Thyroid gland (tissue), 4 donors: ENCODE data around the gene PRR12.

ENCODE experiments used
- CTCF ChIP-seq, 6 experiments: fragments of 200-600 bp in 3 of 6; fragments of 450-650 bp in 3 of 6; sonication (generic) in 3 of 6; IDR thresholded peaks; one replicate each; pipeline ENCODE4 v1.5.1; 2016 to 2019; ENCODE audit warnings: antibody characterized with exemption in 6 of 6, mild to moderate bottlenecking in 2 of 6, inconsistent platforms in 1 of 6, moderate library complexity in 1 of 6
- POLR2A ChIP-seq, 2 donors: fragments of 450-650 bp; IDR thresholded peaks; one replicate each; pipeline ENCODE4 v1.6.1; 2017; ENCODE audit warnings: antibody characterized with exemption in 2 of 2, mild to moderate bottlenecking in 2 of 2, moderate library complexity in 1 of 2

DNA sequence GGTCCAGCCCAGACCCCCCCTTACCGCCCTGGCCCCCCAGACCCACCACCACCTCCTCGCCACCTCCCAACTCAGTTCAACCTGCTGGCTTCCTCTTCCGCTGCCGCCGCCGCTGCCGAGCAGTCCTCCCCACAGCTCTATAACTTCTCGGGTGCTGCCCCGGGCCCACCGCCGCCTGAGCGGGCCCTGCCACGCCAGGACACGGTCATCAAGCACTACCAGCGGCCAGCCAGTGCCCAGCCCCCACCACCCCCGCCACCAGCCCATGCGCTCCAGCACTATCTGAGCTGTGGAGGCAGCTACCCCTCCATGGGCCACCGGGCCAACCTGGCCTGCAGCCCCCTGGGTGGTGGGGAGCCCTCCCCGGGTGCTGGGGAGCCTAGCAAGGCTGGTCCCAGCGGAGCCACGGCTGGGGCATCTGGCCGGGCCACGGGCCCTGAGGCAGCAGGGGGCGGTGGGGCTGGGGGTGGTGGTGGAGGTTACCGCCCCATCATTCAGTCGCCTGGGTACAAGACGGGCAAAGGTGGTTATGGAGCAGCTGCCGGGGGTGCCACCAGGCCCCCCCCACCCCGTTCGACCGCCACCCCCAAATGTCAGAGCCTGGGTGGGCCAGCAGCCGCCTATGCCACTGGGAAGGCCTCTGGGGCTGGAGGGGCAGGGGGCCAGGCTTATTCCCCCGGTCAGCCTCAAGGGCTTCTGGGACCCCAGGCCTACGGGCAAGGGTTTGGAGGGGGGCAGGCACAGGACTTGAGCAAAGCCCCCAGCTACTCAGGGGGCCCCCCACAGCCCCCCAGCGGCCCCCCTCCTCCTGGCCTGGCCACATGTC, 4.2 kb downstream of the PRR12 start:
- no peak for TF ChIP-seq CTCF (IDR thresholded peaks at IDR 0.05)
- TF ChIP-seq POLR2A (IDR thresholded peaks at IDR 0.05), result no peak
